Gastroesophageal sphincter (tissue), 3 donors: ENCODE data around the gene BARHL1.
A peak's percentile ranks its signal among the peaks of the same experiment; 100 is the strongest.

Experiments
- CTCF ChIP-seq, 4 experiments: fragments of 200-600 bp in 2 of 4; fragments of 450-650 bp in 2 of 4; sonication (generic) in 1 of 4; IDR thresholded peaks; one replicate each; pipeline ENCODE4 v1.5.1; 2017 to 2019; ENCODE audit warnings: antibody characterized with exemption in 4 of 4, mild to moderate bottlenecking in 2 of 4, moderate library complexity in 2 of 4
- POLR2A ChIP-seq, 2 donors: fragments of 450-650 bp; IDR thresholded peaks; one replicate each; pipeline ENCODE4 v1.6.1; 2017; ENCODE audit warnings: antibody characterized with exemption in 2 of 2, mild to moderate bottlenecking in 2 of 2, moderate library complexity in 1 of 2
- POLR2AphosphoS5 ChIP-seq: sonication (generic); formaldehyde crosslinking; IDR thresholded peaks from one replicate; pipeline ENCODE4 v1.6.1; 2017; ENCODE audit warnings: antibody characterized with exemption

GRCh38 chr9:132575005-132575609 lies 7.3 kb upstream of the BARHL1 start:
- TF ChIP-seq POLR2A (IDR thresholded peaks at IDR 0.05), result no peak
- peak in 3 of 4 experiments; percentile 32 to 80 (median 62) for TF ChIP-seq CTCF (IDR thresholded peaks at IDR 0.05)
- no peak for TF ChIP-seq POLR2AphosphoS5
